SU-DHL-6 (cell line): ENCODE measurements around the gene TGM2.

Experiments used
- CTCF ChIP-seq: fragments of 200-600 bp; sonication (generic); IDR thresholded peaks from one replicate; pipeline ENCODE4 v1.5.1; 2017; ENCODE audit warnings: antibody characterized with exemption, mild to moderate bottlenecking, low read length, moderate library complexity; ENCODE audit not compliant: insufficient read depth, poor library complexity, severe bottlenecking
- EZH2phosphoT487 ChIP-seq: fragments of 200-600 bp; sonication (generic), shearing (Covaris generic); conservative IDR thresholded peaks from 2 replicates; pipeline ENCODE4 v1.6.1; 2018; ENCODE audit warnings: mild to moderate bottlenecking, antibody characterized with exemption, low read length, moderate library complexity, mixed read lengths

DNA sequence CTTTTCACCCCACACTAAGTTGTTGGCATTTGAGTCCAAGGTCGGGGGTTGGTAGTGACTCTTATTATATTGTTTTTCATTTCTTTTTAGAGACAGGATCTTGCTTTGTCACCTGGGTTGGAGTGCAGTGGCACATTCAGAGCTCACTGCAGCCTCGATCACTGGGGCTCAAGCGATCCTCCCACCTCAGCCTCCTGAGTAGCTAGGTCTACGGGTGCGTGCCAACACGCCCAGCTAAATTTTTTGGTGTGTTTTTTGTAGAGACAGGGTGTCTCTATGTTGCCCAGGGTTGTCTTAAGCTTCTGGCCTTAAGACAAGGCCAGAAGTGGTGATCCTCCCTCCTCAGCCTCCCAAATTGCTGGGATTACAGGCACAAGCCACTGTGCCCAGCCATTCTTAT, 25.1 kb upstream of the TGM2 start:
- TF ChIP-seq CTCF: no peak
- no peak for TF ChIP-seq EZH2phosphoT487
